Fibroblast of peridontal ligament (primary cell): ENCODE measurements around the gene FBXW8.

Experiments used
- DNase-seq: peaks from one replicate; pipeline ENCODE4 v3.0.0-alpha.2; 2010; ENCODE audit errors: extremely low read depth

FBXW8 gene

DNA sequence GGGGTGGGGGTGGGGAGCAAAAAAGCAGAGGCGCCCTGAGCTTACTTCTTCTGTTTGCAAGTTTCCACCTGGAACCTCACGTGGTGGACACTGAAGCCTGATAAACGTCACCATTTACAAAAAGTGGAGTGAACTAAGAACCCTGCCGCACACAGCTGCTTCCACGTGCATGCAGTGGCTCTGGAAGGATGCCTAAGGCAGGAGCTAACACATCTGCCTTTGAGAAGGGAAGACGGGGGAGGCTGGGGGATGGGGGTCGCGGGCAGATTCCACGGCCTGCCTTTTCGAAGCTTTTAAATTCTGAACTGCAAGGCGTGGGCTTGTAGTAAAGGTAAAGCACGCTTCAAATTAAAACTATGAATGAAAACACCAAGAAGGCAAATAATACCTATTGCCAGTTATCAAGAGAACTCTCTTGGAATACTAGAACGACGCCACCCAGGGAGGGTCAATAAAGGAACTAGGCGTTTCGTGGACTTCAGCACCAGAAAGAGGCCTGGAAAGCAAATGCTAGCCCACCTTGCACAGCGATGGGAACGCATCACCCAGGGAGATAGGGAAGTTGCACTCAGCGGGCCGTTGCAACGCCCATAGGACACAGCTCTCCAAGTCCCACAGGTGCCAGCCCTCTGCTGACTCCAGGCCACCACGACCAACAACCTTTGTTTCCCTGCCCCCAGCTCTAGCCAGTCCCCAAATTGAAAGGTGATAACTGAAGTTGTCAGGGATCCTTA is 126.7 kb downstream of the FBXW8 start:
- DNase-seq, result no peak

DNA sequence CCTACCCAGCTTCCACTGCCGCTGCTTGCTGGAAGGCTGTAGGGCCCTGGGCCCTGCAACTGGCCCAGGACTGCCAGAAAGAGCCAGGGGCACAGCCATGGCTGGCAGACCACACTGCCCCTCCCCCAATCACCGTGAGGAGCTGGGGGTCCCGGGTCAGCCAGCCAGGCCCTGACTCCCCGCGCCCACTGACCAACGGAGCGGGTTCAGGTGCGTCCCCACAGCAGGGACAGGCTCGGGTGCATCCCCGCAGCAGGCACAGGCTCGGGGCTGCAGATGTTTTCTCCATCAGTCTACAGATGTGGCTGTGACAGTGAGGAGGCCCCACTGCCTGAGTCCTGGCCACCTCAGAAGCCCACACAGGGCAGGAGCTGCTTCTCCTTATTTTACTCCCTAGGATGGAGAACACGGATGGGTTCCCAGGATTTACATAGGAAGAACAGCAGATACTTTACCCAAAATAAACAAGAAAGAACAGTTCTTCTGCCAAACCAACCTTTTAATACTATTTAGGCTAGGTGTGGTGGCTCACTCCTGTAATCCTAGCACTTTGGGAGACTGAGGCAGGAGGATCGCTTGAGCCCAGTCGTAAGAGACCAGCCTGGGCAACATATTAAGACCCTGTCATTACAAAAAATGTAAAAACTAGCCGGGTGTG is 127.4 kb downstream of the FBXW8 start:
- no peak for DNase-seq

DNA sequence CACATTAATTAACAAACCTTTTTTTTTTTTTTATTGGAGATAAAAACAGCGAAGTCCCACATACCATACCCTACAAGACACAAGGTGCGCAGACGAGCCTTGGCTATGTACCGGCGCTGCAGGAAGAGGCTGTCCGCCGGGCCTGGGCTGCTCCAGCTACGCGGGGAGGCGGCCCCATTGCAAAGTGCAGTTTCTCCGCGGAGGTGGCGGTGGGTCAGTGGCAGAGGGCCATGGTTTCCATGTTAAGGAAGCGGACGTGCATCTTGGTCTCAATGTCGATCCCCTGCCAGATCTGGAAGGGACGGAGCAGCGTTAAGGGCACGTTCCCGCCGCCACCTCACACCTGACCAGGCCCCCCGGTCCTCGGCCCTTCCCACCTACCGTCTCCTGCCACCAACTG is 128.2 kb downstream of the FBXW8 start:
- no peak for DNase-seq

GRCh38 chr12:117039891-117040309 is 129.2 kb downstream of the FBXW8 start:
- DNase-seq, result no peak

GRCh38 chr12:117040496-117040895 is 129.7 kb downstream of the FBXW8 start:
- no peak for DNase-seq

DNA sequence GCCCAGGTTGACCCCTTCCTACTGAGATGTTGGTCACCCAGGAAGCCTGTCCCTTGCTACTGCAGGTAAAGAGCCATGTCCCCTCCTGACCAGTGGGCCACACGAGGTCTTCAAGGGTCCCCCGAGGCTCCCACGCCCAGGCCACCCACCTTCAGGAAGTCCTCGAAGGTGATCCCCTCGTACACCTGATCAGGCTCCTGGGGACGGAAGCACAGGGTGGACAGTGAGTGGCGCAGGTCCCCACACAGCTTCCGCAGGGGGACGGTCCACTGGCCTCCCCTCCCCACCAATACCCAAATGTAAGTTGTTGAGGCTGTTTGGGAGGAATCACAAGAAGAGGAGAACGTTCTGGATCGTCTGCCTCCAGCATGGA is 131.0 kb downstream of the FBXW8 start:
- no peak for DNase-seq

GRCh38 chr12:117042171-117042842 is 131.6 kb downstream of the FBXW8 start:
- DNase-seq, result no peak

DNA sequence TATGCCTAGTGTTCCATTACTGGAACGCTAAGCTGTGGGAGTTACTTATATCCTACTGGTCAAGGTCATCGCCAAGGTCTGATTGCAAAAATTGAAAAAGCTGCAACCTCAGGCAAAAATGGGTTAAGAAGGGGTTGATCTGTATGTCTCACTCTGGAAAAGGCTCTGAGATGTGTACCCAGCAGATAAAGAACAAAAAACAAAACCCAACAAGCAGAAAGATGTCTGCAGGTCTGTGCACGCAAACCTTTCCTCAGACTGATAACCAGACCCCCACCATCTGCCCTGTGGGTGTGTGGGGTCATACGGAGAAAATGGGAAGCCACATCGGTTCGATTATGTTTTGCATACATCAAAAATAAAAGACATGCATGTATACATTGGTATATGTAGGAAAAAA is 132.1 kb downstream of the FBXW8 start:
- no peak for DNase-seq

- DNase-seq, result no peak
These were observed 133.6 kb downstream of the FBXW8 start for GRCh38 chr12:117044311-117044710.

GRCh38 chr12:117044790-117045159 is 134.0 kb downstream of the FBXW8 start:
- no peak for DNase-seq

- DNase-seq, result no peak
These were observed 134.6 kb downstream of the FBXW8 start for GRCh38 chr12:117045160-117046010.

GRCh38 chr12:117046011-117046369 is 135.2 kb downstream of the FBXW8 start:
- no peak for DNase-seq

GRCh38 chr12:117046425-117046824 is 135.7 kb downstream of the FBXW8 start:
- DNase-seq, result no peak

- no peak for DNase-seq
These were observed 136.2 kb downstream of the FBXW8 start for GRCh38 chr12:117046861-117047530.

GRCh38 chr12:117047810-117048584 is 137.2 kb downstream of the FBXW8 start:
- peak; percentile 18 for DNase-seq

GRCh38 chr12:117048585-117048904 is 137.8 kb downstream of the FBXW8 start:
- DNase-seq, result no peak

GRCh38 chr12:117049295-117049694 is 138.5 kb downstream of the FBXW8 start:
- DNase-seq, result no peak

GRCh38 chr12:117050060-117050459 is 139.3 kb downstream of the FBXW8 start:
- no peak for DNase-seq

GRCh38 chr12:117051380-117051779 is 140.6 kb downstream of the FBXW8 start:
- no peak for DNase-seq

DNA sequence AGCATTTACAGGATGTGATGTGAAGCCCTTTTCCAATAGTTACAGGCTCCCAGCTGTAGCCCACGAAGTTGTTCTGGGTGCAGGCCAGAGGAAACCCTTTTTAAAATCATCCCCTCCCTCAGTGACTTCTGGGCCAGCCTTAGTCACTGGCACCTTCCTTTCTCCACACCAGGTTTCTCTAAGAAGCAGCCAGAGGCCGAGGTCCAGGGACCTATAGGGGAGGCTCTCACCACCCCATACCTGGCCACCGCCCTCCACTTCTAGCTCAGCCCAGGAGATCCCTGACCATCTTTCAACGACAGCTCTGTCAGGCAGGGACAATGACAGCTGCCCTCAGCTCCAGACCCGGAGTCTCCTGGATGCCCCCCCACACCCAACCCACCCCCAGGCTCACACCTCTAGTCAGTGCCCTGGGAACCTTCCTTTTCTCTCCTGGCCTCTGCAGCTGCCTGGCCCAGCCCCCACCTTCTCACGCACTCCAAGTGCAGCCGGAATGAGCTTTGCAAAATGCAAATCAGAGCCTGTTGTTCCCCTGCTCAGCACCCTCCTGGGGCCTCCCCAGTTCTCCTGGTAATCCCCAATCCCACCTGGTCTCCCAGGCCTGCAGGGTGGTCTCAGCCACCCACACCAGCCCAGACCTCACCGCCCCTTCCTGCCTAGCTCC is 141.8 kb downstream of the FBXW8 start:
- no peak for DNase-seq

- DNase-seq, result no peak
These were observed 142.3 kb downstream of the FBXW8 start for GRCh38 chr12:117053050-117053400.
